COLO829 (cell line): ENCODE measurements around the gene ADD3.

Experiments used
- DNase-seq: peaks from one replicate; pipeline ENCODE4 v3.0.0; 2012; ENCODE audit warnings: low spot score

Gene ADD3, protein sequence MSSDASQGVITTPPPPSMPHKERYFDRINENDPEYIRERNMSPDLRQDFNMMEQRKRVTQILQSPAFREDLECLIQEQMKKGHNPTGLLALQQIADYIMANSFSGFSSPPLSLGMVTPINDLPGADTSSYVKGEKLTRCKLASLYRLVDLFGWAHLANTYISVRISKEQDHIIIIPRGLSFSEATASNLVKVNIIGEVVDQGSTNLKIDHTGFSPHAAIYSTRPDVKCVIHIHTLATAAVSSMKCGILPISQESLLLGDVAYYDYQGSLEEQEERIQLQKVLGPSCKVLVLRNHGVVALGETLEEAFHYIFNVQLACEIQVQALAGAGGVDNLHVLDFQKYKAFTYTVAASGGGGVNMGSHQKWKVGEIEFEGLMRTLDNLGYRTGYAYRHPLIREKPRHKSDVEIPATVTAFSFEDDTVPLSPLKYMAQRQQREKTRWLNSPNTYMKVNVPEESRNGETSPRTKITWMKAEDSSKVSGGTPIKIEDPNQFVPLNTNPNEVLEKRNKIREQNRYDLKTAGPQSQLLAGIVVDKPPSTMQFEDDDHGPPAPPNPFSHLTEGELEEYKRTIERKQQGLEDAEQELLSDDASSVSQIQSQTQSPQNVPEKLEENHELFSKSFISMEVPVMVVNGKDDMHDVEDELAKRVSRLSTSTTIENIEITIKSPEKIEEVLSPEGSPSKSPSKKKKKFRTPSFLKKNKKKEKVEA

GRCh38 chr10:110007701-110008517 lies at the start of gene ADD3:
ADD3 (plus strand) TSS chr10:110007984; CDS start chr10:110100654, 92,670 bp downstream.
- DNase-seq, result peak; percentile 79

DNA sequence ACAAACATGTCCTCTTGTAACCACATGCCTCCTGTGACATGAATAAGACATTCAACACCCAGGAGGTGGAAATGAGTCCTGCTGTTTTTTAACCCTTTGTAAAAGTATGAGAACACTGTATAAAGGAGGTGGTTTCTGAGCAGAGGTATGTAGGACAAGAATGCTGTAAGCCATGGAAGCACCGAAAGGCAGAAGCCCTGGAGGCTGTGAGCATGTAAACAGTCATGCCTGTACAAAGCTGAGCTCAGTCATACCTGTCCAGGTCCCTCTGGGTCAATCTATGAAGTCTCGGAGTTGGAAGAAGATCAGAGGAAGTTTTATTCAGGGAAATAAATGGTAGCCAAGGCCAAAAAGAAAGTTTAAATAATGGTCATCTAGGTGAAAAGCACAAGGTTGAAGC lies 49.7 kb upstream of the ADD3 start:
- DNase-seq, result no peak

DNA sequence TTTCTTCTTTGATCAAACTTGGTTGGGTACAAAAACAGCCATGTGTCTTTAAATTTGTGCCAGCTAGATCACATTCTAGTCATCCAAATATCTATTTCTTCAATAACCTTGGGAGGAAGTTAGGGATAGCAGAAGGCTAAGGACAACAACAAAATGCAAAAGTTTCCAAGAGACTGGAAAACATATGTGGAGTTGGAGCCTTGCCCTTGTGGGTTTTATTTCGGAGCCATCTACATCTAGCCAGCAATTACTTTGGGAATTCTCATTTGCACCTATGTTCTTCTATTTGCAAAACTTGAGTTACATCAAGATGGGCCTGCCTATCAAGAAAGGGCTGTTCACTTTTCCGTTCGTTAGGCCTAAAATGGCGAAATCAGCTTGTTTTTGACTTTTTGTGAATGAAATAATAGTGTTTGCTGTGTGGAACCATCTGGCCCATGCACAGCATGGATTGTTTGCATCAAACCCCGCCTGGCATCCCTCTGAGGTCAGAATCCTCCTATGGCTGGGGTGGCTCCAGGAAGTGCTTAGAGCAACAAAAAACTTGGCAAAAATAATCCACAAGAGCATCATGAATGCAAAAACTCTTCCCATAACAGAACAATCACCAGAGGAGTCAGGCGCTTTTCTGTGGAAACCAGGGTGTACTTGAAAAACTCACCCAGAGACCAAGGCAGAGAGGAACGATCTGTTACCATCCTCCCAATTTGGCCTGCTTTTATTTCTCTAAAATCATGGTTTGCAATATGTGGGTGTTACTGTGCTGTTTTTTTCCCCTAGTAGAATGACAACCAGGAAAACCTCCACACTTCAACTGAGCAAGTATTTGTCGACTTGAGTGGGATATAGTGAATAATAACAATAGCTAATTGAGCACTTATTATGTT lies 48.3 kb upstream of the ADD3 start:
- DNase-seq, result no peak

DNA sequence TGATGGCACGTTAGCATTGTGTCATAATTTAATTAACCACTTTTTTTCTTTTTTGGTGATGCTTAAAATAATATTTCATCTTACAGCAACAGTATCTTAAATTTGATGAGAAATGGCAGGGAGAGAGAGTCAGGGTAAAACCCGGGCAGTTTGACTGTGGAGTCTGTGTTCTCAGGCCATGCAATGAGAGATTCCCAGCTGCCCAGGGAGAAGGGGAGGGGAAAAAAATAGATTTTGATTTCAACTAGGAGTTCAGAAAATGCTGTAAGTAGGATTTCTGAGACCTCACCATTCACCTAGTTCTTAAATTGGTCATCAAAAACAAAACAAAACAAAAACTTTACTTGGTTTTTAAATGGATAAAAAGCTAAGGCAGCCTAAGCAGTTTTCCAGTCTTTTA lies 47.1 kb upstream of the ADD3 start:
- DNase-seq, result no peak

DNA sequence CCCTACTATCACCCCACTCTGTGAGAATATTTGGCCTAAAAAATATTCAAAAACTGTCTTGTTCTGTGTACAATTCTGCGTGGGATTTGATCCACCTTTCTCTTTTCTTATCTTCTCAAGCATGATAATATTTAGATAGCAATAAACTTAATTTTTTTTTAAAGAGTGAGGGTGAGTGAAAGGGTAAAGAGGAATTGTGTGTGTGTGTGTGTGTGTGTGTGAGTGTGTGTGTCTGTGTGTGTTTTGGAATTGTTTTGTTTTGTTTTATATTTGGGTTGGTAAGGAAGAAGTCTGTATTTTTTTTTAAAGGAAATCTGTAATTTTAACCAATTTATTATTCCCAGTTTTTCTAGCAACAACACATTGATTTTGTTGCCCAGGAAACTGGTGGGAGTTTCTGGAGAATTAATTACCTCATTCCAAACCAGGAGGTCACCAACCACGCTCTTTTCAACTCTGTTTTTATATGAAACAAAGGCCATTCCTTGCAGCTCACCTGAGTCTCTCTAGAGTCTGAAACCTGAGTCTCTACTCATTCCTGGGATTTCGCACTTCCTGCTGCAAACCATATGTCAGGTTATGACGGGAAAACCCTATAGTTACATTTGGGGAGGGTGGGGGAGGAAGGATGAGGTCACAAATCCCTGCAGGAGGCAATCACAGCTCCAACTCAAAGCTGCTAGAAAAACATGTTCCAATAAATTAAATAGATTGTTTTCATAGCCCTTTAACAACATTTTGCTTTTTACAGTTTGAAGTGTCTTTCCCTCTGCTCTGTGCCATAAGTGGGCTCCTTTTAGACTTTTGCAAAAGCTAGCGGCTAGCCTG lies 46.4 kb upstream of the ADD3 start:
- DNase-seq, result no peak

GRCh38 chr10:109962247-109962646 lies 45.5 kb upstream of the ADD3 start:
- no peak for DNase-seq

DNA sequence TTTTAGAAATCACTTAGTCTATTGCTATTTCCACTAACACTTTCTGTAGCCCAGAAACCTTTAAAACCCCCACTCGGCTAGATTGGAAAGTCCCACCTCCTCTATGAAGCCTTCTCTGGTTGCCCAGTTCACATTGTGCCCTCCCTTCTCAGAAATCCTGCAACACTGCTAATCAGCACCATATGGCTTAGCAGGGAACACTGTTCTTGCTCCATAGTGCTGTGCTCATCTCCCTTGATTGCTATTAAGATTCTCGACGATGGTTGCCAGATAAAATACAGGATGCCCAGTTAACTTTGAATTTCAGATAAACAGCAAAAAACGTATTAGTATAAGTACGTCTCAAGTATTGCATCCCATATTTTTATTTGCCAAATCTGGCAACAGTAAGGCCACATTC lies 44.3 kb upstream of the ADD3 start:
- DNase-seq, result no peak

DNA sequence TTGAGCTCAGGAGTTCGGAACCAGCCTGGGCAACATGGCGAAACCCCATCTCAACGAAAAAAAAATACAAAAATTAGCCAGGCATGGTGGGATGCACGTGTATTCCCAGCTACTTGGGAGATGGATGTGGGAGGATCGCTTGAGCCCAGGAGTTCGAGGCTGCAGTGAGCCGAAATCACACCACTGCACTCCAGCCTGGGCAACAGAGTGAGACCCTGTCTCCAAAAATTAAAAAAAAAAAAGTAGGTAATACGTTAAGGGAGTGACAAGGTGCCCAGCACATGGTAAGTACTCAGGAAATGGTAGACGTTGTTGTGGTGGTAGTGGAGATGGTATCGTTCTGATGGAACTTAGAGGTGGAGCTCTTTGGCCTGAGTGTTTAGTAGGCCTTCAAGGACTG lies 43.5 kb upstream of the ADD3 start:
- no peak for DNase-seq

DNA sequence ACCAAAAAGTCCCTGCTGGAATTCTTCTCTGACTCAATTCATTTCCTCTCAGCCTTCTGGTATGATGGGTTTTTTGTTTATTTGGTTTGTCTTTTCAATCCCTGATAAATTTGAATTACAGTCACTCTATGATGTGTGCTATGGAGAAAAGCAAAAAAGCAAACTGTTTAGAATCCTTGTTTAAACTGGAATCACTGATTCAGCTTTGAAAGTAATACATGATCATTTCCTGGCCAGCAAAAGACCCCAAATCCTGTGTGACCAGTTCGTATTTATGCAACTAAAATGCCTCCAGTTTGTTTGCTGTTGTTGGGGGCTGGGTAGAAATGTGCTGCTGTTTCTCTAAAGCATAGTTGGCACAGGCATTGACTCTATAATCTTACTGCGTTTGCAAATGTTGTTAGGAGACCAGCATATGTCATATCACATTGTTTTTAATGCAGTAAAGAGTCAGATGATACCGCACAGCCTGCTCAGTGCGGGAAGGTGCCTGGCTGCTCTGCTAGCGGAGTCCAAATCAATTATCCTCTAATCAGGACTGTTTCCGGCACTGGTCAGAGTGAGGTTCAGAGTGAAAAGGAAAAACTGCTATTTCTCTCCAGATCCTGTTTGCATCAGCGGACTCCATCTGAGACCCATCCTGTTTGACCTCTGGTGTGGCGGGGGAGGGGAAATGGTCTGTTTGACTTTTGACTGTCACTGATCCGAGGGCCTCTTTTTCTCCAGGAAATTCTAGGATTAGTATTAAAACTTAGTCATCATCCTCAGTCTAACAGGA lies 40.6 kb upstream of the ADD3 start:
- DNase-seq, result no peak

GRCh38 chr10:109967739-109968088 lies 40.1 kb upstream of the ADD3 start:
- DNase-seq, result no peak

DNA sequence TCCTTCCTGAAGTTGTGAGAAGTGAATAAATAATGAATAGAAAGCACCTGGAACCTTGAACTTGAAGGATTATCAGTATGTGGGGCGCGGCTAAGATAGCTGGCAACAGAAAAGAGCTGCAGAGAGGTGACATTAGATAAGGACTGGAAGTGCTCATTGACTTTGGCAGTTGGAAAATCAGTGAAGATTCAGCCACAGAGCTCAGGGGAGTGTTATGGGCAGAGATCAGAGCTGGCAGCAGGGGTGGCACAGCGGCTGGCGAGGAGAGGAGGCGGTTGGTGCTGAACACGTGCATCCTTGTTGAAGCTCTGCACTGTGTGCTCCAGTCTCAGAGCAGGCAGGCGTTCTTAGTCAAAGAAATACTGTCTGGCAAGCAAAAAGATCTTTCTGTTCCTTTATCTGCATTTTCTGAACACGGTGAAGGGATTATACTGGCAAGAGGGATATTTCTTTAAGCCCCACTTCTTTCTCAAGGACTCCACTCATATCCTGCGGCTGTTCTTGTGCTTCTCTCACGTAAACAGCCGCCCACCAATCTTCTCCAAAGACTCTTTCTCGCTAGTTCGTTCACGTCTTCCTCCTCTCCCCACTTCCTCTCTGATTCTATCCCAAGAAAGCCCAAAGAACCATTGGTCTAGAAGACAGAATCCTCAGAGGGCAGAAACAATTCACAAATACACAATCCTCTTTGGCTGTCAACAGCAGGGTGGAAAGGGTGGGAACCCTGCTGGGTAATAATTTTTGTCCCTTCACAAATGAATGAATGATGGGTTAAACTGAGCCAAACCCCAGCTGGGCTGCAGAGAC lies 38.6 kb upstream of the ADD3 start:
- no peak for DNase-seq

GRCh38 chr10:109969760-109970346 lies 37.9 kb upstream of the ADD3 start:
- no peak for DNase-seq

DNA sequence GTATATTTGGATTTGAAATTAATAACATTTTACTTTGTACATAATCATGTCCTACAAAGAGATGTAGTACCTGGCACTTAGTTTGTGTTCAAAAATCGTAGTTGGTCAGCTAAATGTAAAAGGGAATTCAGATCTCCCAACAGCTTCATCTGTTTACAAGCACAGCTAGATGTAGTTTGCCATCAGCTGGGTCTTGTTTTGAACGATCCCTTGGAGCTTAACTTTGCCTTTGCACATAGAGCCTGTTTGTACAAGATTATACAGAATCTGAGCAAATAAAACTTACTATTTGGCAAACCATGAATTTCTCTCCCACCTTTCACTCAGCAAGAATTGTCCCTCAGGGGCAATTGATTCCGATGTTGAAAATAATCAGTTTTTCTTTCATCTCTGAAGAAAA lies 36.1 kb upstream of the ADD3 start:
- DNase-seq, result no peak

GRCh38 chr10:109972372-109973001 lies 35.3 kb upstream of the ADD3 start:
- no peak for DNase-seq

DNA sequence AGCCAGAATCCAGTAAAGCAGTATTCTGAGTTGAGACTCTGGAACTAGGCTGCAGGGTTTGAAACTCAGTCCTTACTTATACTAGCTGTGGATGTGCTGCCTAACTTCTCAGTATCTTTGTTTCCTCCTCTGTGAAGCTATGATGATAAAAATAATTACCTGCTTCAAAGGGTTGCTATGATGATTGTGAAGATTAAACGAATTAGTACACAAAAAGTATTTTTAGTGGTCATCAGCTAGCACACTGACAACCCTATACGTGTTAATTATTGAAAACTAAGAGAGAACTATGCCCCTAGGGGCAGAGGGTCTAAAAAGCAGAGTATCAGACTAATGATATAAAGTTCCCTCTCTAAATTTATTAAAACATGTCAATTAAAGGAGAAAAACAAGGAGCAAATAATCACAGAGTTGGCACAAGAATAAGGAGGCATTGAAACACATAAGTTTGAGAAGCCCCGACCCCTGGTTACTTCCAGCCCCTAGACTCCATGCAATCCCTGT lies 34.4 kb upstream of the ADD3 start:
- DNase-seq, result no peak

DNA sequence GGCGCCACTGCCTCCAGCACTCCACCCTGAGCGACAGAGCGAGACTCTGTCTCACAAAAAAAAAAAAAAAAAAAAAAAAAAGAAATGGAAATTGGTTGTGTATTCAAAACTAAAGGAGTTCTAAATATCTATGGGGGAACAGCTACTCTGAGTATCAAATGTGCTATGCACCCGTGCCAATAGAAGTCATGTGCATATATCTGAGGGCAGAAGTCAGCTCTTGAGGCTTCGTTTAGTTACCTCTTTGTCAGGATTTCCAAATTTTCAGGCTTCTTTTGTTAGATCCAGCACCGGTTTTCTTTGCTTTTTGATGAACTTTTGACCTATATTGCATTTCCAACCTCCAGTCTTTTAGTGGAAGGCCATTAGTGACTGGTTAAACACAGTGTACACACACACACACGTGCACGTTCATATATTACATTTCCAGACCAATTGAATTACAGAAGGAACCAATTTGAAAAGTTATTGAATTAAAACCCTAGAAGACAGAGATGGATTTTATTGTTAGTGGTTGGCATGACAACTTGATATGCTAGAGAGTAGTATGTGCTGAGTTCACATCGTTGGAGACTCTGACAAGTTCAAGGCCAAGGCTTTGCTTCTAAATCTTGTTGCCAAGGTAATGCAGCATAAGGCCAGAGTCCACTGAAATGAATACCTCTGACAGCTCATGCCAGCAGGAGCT lies 33.1 kb upstream of the ADD3 start:
- DNase-seq, result no peak
